Mesenchymal stem cell (in vitro differentiated cells and primary cell): ENCODE measurements around the gene GINS1.

Experiments used
- DNase-seq: peaks from one replicate; pipeline ENCODE4 v3.0.0-alpha.2; 2013
- H2AFZ ChIP-seq: one replicate; pipeline ENCODE4 v1.6.1; 2013; ENCODE audit warnings: low read depth, mild to moderate bottlenecking, control low read depth, inconsistent platforms, low read length, moderate library complexity
- H2AK5ac ChIP-seq: 2 replicates; pipeline ENCODE4 v1.6.1; 2013; ENCODE audit warnings: low read length, moderate library complexity, mild to moderate bottlenecking, inconsistent platforms; ENCODE audit not compliant: severe bottlenecking
- H2BK120ac ChIP-seq: one replicate; pipeline ENCODE4 v1.6.1; 2013; ENCODE audit warnings: low read depth, mild to moderate bottlenecking, inconsistent platforms, low read length, moderate library complexity
- H2BK12ac ChIP-seq, 2 experiments: one replicate each; pipeline ENCODE4 v1.6.1; 2013; ENCODE audit warnings: inconsistent platforms in 2 of 2, low read length in 2 of 2, mild to moderate bottlenecking in 2 of 2, moderate library complexity in 2 of 2, control low read depth in 1 of 2
- H2BK15ac ChIP-seq: one replicate; pipeline ENCODE4 v1.6.1; 2013; ENCODE audit warnings: mild to moderate bottlenecking, low read depth, inconsistent platforms; ENCODE audit not compliant: poor library complexity, severe bottlenecking
- H2BK5ac ChIP-seq: 2 replicates; pipeline ENCODE4 v1.6.1; 2013; ENCODE audit warnings: low read depth, mild to moderate bottlenecking, low read length, control low read depth, inconsistent platforms; ENCODE audit not compliant: poor library complexity, severe bottlenecking
- H3K14ac ChIP-seq, 2 experiments: one replicate each; pipeline ENCODE4 v1.6.1; 2013; ENCODE audit warnings: inconsistent platforms in 2 of 2, low read length in 2 of 2, control low read depth in 1 of 2, mild to moderate bottlenecking in 1 of 2, moderate library complexity in 1 of 2
- H3K18ac ChIP-seq, 2 experiments: one replicate each; pipeline ENCODE4 v1.6.1; 2013; ENCODE audit warnings: inconsistent platforms in 2 of 2, low read length in 2 of 2, control low read depth in 1 of 2, low read depth in 1 of 2, mild to moderate bottlenecking in 1 of 2
- H3K23ac ChIP-seq, 2 experiments: one replicate each; pipeline ENCODE4 v1.6.1; 2013; ENCODE audit warnings: inconsistent platforms in 2 of 2, low read length in 2 of 2, mild to moderate bottlenecking in 2 of 2, moderate library complexity in 2 of 2, control low read depth in 1 of 2
- H3K27ac ChIP-seq: 2 replicates; pipeline ENCODE4 v1.5.1; 2013; ENCODE audit warnings: mild to moderate bottlenecking, moderate library complexity, low read length, control low read depth, inconsistent platforms; ENCODE audit not compliant: poor library complexity, severe bottlenecking
- H3K27me3 ChIP-seq, 2 experiments: 2 replicates each; pipeline versions ENCODE4 v1.6.1 to v1.7.0; 2013; ENCODE audit warnings: low read length in 2 of 2, mild to moderate bottlenecking in 2 of 2, moderate library complexity in 2 of 2, control low read depth in 1 of 2, inconsistent platforms in 1 of 2; ENCODE audit not compliant: control insufficient read depth in 1 of 2, insufficient read depth in 1 of 2
- H3K36me3 ChIP-seq, 2 experiments: 2 replicates each; pipeline versions ENCODE4 v1.6.1 to v1.7.0; 2013; ENCODE audit warnings: low read length in 2 of 2, control low read depth in 1 of 2, inconsistent platforms in 1 of 2, low read depth in 1 of 2, mild to moderate bottlenecking in 1 of 2; ENCODE audit not compliant: insufficient read depth in 2 of 2, control insufficient read depth in 1 of 2
- H3K4ac ChIP-seq, 2 experiments: one replicate each; pipeline ENCODE4 v1.6.1; 2013; ENCODE audit warnings: inconsistent platforms in 2 of 2, low read length in 2 of 2, mild to moderate bottlenecking in 2 of 2, moderate library complexity in 2 of 2, control low read depth in 1 of 2, low read depth in 1 of 2
- H3K4me1 ChIP-seq: 2 replicates; pipeline ENCODE4 v1.6.1; 2013; ENCODE audit warnings: low read depth, low read length, control low read depth; ENCODE audit not compliant: control insufficient read depth, insufficient read depth
- H3K4me2 ChIP-seq: 2 replicates; pipeline ENCODE4 v1.6.1; 2013; ENCODE audit warnings: low read length, mild to moderate bottlenecking, inconsistent platforms; ENCODE audit not compliant: poor library complexity, severe bottlenecking
- H3K4me3 ChIP-seq, 2 experiments: 2 replicates each; pipeline versions ENCODE4 v1.5.1 to v1.7.0; 2013; ENCODE audit warnings: low read length in 2 of 2, mild to moderate bottlenecking in 2 of 2, control low read depth in 1 of 2, low read depth in 1 of 2; ENCODE audit not compliant: insufficient read depth in 1 of 2
- H3K79me1 ChIP-seq: replicated peaks from 2 replicates; pipeline ENCODE4 v1.6.1; 2013; ENCODE audit warnings: mild to moderate bottlenecking, control low read depth, low read length, inconsistent platforms; ENCODE audit not compliant: poor library complexity, severe bottlenecking
- H3K9ac ChIP-seq: 2 replicates; pipeline ENCODE4 v1.7.0; 2013; ENCODE audit warnings: mild to moderate bottlenecking, low read length, moderate library complexity
- H3K9me3 ChIP-seq: 2 replicates; pipeline ENCODE4 v1.7.0; 2013; ENCODE audit warnings: mild to moderate bottlenecking, low read length; ENCODE audit not compliant: control insufficient read depth
- H4K8ac ChIP-seq: one replicate; pipeline ENCODE4 v1.6.1; 2013; ENCODE audit warnings: inconsistent platforms, mild to moderate bottlenecking, low read length, moderate library complexity
- H4K91ac ChIP-seq: one replicate; pipeline ENCODE4 v1.6.1; 2013; ENCODE audit warnings: mild to moderate bottlenecking, low read length, inconsistent platforms
- WGBS: methylation state at CpG from one replicate; pipeline ENCODE4 v1.1.7; 2013; ENCODE audit warnings: mixed read lengths; 5-methylcytosine and 5-hydroxymethylcytosine counted together

Gene GINS1

DNA sequence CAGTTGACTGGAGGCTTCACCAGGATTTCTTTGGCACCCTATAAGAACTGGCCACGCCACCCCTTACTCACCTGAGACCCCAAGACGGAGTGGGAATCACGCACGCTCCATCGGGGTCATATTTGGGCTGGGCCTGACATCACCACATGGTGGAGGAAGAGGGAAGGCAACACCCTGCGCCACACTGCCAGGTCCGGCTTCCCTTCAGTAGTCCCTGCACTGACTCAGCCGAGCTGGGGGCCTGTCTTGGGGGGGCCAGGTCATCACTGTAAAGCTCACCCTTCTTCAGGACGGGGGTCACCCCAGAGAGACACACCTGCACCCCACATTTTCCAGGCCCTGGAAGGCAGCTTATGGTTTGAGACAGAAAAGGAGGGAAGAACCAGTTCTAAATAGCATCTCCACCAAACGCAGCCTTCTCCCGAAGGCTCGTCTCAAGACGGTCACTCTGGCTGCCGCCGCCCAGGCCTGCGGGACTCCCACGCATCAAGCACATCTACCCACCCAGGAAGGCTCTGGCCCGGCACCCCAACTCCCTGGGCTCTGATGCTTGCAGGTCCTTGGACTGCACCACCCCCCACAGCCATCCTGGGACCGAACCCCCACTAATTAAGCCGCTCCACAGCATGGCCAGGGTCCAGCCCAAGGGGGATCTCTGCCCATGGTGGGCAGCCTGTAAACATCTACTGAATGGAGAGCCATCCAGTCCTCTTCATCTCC lies 51.8 kb downstream of the GINS1 start:
- Histone ChIP-seq H3K4me1 (peaks cover 2% of the 10 kb centered on the region), H3K27ac (no peak overlapping the region), H2BK120ac (no peak overlapping the region), H4K8ac (no peak overlapping the region), H3K4me2 (no peak overlapping the region), H2BK15ac (no peak overlapping the region), H4K91ac (no peak overlapping the region), H3K23ac (no peak overlapping the region), H2BK12ac (no peak overlapping the region), H3K79me1 (no peaks in the 10 kb centered on the region), H2BK5ac (no peak overlapping the region), H3K9ac (no peak overlapping the region), H3K4me3 (no peak overlapping the region), H2AFZ (no peak overlapping the region), H3K27me3 (no peaks in the 10 kb centered on the region), H3K9me3 (no peaks in the 10 kb centered on the region), H3K4ac (no peak overlapping the region), H3K18ac (no peak overlapping the region), H2AK5ac (no peak overlapping the region), H3K14ac (no peak overlapping the region), H3K36me3 (peaks cover 50 to 68% of the 10 kb centered on the region in 2 experiments)
- DNase-seq: no peak
- WGBS: 82% methylated on average over 17 of the region's 20 CpGs

DNA sequence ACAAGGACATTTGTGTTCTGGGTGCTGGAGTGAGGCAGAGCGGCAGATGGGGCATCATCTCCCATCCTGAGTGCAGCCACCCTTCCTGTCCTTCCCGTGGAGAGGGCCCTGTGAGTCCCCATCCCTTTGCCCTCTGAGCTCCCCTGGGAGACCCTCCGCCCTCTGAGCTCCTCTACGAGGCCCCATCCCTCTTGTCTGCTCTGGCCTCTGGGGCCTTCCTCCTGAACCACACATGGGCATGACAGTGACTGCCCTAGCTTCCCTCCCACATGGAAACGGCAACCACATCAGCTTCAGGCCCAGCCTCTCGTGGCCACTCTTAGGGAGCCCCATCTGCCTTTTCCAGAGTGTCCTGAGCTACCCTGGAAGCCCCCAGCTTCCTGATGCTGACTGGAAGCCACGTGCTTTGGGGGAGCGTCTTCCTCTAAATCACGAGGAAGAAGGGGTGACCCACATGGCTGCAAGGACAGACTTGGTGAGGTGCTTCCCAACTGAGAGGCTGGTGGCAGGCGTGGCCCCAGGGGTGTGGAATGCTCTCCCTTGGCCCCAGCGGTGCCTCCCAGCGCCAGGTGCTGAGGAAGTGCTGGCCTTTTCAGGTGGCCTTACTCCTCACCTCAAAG lies 52.6 kb downstream of the GINS1 start:
- Histone ChIP-seq H3K36me3 (peaks cover 45 to 67% of the 10 kb centered on the region in 2 experiments), H3K4ac (no peak overlapping the region), H3K9me3 (no peaks in the 10 kb centered on the region), H3K23ac (no peak overlapping the region), H3K9ac (no peak overlapping the region), H2BK120ac (no peak overlapping the region), H2BK12ac (no peak overlapping the region), H3K18ac (no peak overlapping the region), H2AK5ac (no peak overlapping the region), H3K27ac (no peak overlapping the region), H3K14ac (no peak overlapping the region), H3K4me1 (peaks cover 1% of the 10 kb centered on the region), H2AFZ (no peak overlapping the region), H3K27me3 (no peaks in the 10 kb centered on the region), H3K4me2 (no peak overlapping the region), H2BK15ac (no peak overlapping the region), H3K79me1 (no peaks in the 10 kb centered on the region), H4K8ac (no peak overlapping the region), H2BK5ac (no peak overlapping the region), H4K91ac (no peak overlapping the region), H3K4me3 (no peak overlapping the region)
- WGBS: 84% methylated on average over 12 of the region's 12 CpGs
- DNase-seq: no peak

DNA sequence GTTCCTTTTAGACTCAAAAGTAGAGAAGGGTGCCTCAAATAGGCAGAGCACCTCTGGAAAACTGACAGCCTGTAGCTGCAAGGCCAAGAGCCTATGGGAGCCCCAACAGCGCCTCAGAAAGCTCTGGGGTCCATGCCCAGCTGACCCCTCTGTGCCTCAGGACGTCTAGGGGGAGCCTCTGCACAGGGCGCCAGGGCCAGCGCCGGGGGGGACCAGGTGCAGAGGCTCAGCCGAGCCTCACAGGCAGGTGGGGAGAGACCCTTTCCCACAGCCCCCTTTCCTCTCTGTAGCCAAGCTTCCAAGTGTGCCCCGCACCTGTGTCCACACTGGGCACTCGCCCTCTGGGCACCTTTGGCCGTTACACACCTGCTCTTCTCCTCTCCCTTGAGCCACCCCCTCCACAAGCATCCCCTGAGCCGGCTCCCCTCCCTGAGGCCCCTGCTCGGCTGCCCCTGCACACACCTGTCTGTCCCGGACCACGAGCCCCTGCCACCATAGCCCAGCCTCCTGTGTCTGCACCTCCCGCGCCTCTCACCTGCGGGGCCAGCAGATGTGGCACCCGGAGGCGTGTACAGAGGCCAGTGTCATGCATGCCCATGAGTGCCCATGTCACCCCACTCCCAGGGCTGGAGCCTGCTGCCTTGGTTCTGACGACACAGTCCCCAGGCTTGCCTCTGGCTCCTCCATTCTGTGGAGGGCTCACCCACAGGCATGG lies 53.2 kb downstream of the GINS1 start:
- H2BK5ac ChIP-seq: no peak overlapping the region

DNA sequence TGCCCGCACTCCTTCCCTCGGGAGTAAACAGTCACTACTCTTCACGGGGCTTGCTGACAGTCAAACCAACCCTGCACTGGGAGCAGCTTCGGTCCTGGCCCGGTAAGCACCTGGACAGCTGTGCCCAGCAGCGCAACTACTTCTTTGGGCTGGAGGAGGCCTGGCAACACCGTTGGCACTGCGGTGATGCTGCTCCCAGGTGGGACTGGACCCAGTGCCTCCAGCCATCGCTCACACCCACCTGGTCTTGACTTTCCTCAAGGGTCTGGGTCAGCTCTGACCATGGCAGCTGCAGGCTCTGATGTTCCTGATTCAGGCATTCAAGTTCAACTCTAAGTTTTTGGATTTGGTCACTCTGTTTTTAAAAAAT lies 53.8 kb downstream of the GINS1 start:
- Histone ChIP-seq H3K27ac (no peak overlapping the region), H3K36me3 (peaks cover 48 to 66% of the 10 kb centered on the region in 2 experiments), H2AK5ac (no peak overlapping the region), H3K4ac (no peak overlapping the region), H2BK15ac (no peak overlapping the region), H2BK120ac (no peak overlapping the region), H3K27me3 (no peaks in the 10 kb centered on the region), H4K91ac (no peak overlapping the region), H3K14ac (no peak overlapping the region), H2BK12ac (no peak overlapping the region), H3K4me1 (peaks cover 1% of the 10 kb centered on the region), H2AFZ (no peak overlapping the region), H4K8ac (no peak overlapping the region), H3K4me3 (no peak overlapping the region), H3K4me2 (no peak overlapping the region), H3K23ac (no peak overlapping the region), H2BK5ac (no peak overlapping the region), H3K18ac (no peak overlapping the region), H3K79me1 (no peaks in the 10 kb centered on the region), H3K9ac (no peak overlapping the region), H3K9me3 (no peaks in the 10 kb centered on the region)
- no peak for DNase-seq
- 86% methylated on average over 9 of the region's 9 CpGs for WGBS

More for the DNA sequence above, 53.2 kb downstream of the GINS1 start:
- Histone ChIP-seq H3K9me3 (no peaks in the 10 kb centered on the region), H3K4ac (no peak overlapping the region), H3K9ac (no peak overlapping the region), H2AK5ac (no peak overlapping the region), H3K27ac (no peak overlapping the region), H4K91ac (no peak overlapping the region), H3K4me1 (peaks cover 1% of the 10 kb centered on the region), H4K8ac (no peak overlapping the region), H3K23ac (no peak overlapping the region), H3K14ac (no peak overlapping the region), H3K36me3 (peaks cover 44 to 66% of the 10 kb centered on the region in 2 experiments), H2BK12ac (no peak overlapping the region), H2BK120ac (no peak overlapping the region), H3K4me3 (peak overlapping the region in 1 of 2 experiments; percentile 14), H3K79me1 (no peaks in the 10 kb centered on the region), H2AFZ (no peak overlapping the region), H3K27me3 (no peaks in the 10 kb centered on the region), H2BK15ac (no peak overlapping the region), H3K4me2 (no peak overlapping the region), H3K18ac (no peak overlapping the region)
- no peak for DNase-seq
- 96% methylated on average over 19 of the region's 19 CpGs for WGBS
